ENCODE data around the gene GSTM2. TPM values are rescaled to one million over a fixed set of nuclear protein-coding genes. Genes with fewer than 3 reads are reported as not detected.
"Not testable (repeated sequence)": the region's sequence is repeated elsewhere in the genome, so short reads cannot be mapped to it uniquely, and the experiment has no call there.

Gene GSTM2
- total RNA-seq, 2 donors from 2014 or later = 49.0 to 72.4 TPM

DNA sequence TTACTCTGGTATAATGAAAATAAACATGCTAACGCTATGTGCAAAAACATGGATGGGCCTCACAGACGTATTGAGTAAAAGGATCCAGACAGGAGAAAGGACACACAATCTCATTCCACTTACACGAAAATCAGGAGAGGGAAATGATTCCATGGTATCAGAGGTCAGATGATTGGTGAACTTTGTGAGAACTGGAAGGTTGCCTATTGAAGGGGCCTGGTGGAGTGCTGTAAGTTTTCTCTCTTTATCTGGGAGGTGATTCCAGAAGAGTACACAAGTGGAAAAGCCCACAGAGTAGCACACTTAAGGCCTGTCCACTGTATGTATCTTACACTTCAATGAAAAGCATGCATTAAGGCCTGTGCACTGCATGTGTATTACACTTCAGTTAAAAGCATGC lies 9.6 kb downstream of the GSTM2 start:
- TF ChIP-seq, protein P1, sequence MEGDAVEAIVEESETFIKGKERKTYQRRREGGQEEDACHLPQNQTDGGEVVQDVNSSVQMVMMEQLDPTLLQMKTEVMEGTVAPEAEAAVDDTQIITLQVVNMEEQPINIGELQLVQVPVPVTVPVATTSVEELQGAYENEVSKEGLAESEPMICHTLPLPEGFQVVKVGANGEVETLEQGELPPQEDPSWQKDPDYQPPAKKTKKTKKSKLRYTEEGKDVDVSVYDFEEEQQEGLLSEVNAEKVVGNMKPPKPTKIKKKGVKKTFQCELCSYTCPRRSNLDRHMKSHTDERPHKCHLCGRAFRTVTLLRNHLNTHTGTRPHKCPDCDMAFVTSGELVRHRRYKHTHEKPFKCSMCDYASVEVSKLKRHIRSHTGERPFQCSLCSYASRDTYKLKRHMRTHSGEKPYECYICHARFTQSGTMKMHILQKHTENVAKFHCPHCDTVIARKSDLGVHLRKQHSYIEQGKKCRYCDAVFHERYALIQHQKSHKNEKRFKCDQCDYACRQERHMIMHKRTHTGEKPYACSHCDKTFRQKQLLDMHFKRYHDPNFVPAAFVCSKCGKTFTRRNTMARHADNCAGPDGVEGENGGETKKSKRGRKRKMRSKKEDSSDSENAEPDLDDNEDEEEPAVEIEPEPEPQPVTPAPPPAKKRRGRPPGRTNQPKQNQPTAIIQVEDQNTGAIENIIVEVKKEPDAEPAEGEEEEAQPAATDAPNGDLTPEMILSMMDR (IDR thresholded peaks at IDR 0.05) = no peak

DNA sequence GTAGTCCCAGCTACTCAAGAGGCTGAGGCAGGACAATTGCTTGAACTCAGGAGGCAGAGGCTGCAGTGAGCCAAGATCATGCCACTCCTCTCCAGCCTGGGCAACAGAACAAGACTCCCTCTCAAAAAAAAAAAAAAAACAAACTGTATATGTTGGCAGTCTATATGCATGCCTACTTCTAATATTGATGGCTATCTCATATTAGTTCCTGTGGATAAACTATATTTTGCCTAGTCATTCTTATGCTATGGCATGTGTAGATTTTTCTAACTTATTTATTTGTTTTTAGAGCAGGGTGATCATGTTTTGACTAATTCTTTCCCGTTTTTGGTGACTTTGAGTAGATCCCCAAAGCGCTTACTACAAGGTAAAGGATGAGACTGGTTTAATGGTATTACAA lies 10.8 kb downstream of the GSTM2 start:
- not testable (repeated sequence) for H3K27me3 ChIP-seq (replicated peaks; ENCODE audit: insufficient read depth); DNase-seq (ENCODE audit: low spot score); H3K36me3 ChIP-seq; H3K4me3 ChIP-seq; H3K9me3 ChIP-seq; H3K27ac ChIP-seq; ATAC-seq (ENCODE audit: insufficient number of reproducible peaks, low FRiP score, low read depth); H3K4me1 ChIP-seq (ENCODE audit: control insufficient read depth in 1 of 2, low read depth in 2 of 2)

More for the DNA sequence above, 9.6 kb downstream of the GSTM2 start:
- no peak overlapping the region for H3K4me3 ChIP-seq
- H3K27me3 ChIP-seq (replicated peaks; ENCODE audit: insufficient read depth) = no peaks in the 10 kb centered on the region
- no peak for ATAC-seq (ENCODE audit: insufficient number of reproducible peaks, low FRiP score, low read depth)
- H3K4me1 ChIP-seq (ENCODE audit: control insufficient read depth in 1 of 2, low read depth in 2 of 2) = no peaks in the 10 kb centered on the region
- no peak overlapping the region for H3K27ac ChIP-seq
- DNase-seq (ENCODE audit: low spot score) = no peak
- H3K9me3 ChIP-seq = no peaks in the 10 kb centered on the region
- no peaks in the 10 kb centered on the region for H3K36me3 ChIP-seq

DNA sequence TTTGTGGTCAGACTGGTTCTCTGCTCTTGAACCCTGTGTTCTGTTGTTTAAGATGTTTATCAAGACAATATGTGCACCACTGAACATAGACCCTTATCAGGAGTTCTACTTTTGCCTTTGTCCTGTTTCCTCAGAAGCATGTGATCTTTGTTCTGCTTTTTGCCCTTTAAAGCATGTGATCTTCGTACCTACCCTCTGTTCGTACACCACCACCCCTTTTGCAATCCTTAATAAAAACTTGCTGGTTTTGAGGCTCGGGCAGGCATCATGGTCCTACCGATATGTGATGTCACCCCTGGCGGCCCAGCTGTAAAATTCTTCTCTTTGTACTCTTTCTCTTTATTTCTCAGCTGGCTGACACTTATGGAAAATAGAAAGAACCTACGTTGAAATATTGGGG lies 16.9 kb downstream of the GSTM2 start:
- H3K36me3 ChIP-seq; H3K27me3 ChIP-seq (replicated peaks; ENCODE audit: insufficient read depth); H3K4me3 ChIP-seq; H3K4me1 ChIP-seq (ENCODE audit: control insufficient read depth in 1 of 2, low read depth in 2 of 2); H3K9me3 ChIP-seq; ATAC-seq (ENCODE audit: insufficient number of reproducible peaks, low FRiP score, low read depth); H3K27ac ChIP-seq; DNase-seq (ENCODE audit: low spot score): not testable (repeated sequence)

DNA sequence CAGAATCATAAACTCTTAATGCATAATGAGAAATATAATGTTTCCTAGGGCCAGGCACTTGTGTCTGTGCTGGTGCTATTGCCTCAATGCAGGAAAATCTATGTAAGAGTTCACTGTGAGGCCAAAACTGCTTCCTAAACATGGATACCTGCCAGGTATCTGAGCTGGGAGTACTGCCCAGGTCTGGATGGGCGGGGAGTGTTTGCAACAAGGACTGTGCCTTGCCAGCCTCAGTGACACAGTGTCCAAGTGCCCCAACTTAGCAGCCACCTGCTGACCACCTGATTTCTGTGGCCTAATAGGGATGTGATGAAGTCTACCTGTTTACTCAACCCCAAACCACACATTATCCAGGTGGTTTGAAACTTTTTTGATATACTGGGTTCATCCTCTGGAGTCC lies 17.5 kb downstream of the GSTM2 start:
- DNase-seq (ENCODE audit: low spot score); H3K27ac ChIP-seq; H3K36me3 ChIP-seq; H3K4me1 ChIP-seq (ENCODE audit: control insufficient read depth in 1 of 2, low read depth in 2 of 2); ATAC-seq (ENCODE audit: insufficient number of reproducible peaks, low FRiP score, low read depth); H3K27me3 ChIP-seq (replicated peaks; ENCODE audit: insufficient read depth); H3K4me3 ChIP-seq; H3K9me3 ChIP-seq: not testable (repeated sequence)

DNA sequence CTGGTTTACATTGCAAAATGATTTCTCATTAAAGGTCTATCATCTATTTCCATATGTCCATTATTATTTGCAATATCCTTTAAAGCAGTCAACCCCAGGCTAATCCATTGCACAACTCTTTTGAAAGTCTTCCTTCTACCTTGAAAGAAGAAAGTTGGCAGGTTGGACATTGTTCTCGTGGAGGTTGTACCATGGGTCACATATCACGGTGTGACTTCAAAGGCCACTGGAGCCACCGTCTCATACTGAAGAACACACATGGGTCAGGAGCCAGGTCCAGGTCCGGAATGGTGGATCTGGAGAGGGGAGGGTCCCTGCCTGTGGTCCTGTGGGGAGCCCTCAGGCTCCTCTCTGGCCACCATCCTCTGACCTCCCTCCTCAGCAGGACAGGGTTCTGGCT lies 18.0 kb downstream of the GSTM2 start:
- not testable (repeated sequence) for H3K9me3 ChIP-seq; H3K4me1 ChIP-seq (ENCODE audit: control insufficient read depth in 1 of 2, low read depth in 2 of 2); H3K27me3 ChIP-seq (replicated peaks; ENCODE audit: insufficient read depth); H3K4me3 ChIP-seq; H3K36me3 ChIP-seq; ATAC-seq (ENCODE audit: insufficient number of reproducible peaks, low FRiP score, low read depth); H3K27ac ChIP-seq; DNase-seq (ENCODE audit: low spot score)

DNA sequence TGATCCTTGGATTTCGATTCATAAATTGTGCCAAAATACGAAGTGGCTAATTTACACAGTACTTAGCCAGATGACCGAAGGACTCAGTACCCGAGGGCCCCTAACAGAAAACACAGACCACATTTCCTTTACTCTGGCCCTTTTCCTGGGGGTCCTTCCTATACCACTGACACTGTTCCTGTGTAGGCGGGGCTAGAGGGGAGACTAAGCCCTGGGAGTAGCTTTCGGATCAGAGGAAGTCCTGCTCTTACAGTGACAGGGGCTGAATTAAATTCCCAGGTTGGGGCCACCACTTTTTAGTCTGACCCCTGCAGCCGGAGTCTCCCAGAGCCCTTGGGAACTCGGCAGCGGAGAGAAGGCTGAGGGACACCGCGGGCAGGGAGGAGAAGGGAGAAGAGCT lies 19.3 kb downstream of the GSTM2 start:
- not testable (repeated sequence) for ATAC-seq (ENCODE audit: insufficient number of reproducible peaks, low FRiP score, low read depth); H3K9me3 ChIP-seq; H3K27me3 ChIP-seq (replicated peaks; ENCODE audit: insufficient read depth); H3K4me3 ChIP-seq; DNase-seq (ENCODE audit: low spot score); H3K4me1 ChIP-seq (ENCODE audit: control insufficient read depth in 1 of 2, low read depth in 2 of 2); H3K27ac ChIP-seq; H3K36me3 ChIP-seq

DNA sequence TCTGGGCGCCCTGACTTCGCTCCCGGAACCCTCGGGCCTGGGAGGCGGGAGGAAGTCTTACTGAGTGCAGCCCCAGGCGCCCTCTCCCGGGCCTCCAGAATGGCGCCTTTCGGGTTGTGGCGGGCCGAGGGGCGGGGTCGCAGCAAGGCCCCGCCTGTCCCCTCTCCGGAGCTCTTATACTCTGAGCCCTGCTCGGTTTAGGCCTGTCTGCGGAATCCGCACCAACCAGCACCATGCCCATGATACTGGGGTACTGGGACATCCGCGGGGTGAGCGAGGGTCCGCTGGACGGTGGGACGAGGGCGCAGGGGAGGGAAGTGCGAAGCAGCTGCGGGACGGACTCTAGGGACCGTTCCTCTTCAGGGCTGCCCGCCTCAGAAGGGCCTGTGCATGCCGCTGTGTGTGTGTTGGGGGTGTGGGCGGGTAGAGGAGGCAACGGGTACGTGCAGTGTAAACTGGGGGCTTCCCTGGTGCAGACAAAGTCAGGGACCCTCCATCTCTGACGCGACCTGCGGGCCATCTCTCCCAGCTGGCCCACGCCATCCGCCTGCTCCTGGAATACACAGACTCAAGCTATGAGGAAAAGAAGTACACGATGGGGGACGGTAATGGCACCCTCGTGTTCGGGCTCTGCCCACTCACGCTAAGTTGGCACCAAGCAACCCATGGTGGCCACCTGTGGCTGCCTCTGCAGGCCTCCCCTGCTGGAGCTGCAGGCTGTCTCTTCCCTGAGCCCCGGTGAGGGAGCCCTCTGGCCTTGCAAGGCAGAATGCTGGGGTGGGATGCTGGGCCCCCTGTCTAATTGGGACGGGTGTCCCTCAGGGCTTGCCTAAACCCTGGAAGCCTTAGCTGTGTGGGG lies 20.0 kb downstream of the GSTM2 start, which contains the start of gene GSTM1:
Gene GSTM1, plus strand, starts transcription at position 177 of the 859 bp plus-strand sequence. Its CDS starts 57 bp downstream, at position 234.
- Histone ChIP-seq H3K9me3 (no peaks in the 10 kb centered on the region), H3K4me1 (ENCODE audit: control insufficient read depth in 1 of 2, low read depth in 2 of 2) (no peaks in the 10 kb centered on the region), H3K27me3 (replicated peaks; ENCODE audit: insufficient read depth) (no peaks in the 10 kb centered on the region), H3K4me3 (no peak within 1 kb of the TSS), H3K36me3 (no peaks in the 10 kb centered on the region), H3K27ac (no peak within 1 kb of the TSS)
- DNase-seq (ENCODE audit: low spot score) (no peak), ATAC-seq (ENCODE audit: insufficient number of reproducible peaks, low FRiP score, low read depth) (no peak)
- TF ChIP-seq, protein P1 (IDR thresholded peaks at IDR 0.05) = no peak

All from thoracic aorta (tissue), 2 donors.